Liver (tissue), 9 donors: ENCODE results near the gene LAMB4. TPM values are rescaled to one million over a fixed set of nuclear protein-coding genes. Genes with fewer than 3 reads are reported as not detected.

Source experiments
- DNase-seq: peaks from one replicate; pipeline ENCODE4 v3.0.0-alpha.2; 2017; ENCODE audit warnings: low spot score
- H3K27ac ChIP-seq, 2 donors: one replicate each; pipeline ENCODE4 v1.7.0; 2013; ENCODE audit warnings: inconsistent platforms in 2 of 2, low read length in 2 of 2, control low read depth in 1 of 2, low read depth in 1 of 2, mild to moderate bottlenecking in 1 of 2
- H3K27me3 ChIP-seq, 4 donors: one replicate each; pipeline versions ENCODE4 v1.6.1 to v1.7.0; 2013; ENCODE audit warnings: low read length in 3 of 4, inconsistent platforms in 1 of 4, mild to moderate bottlenecking in 1 of 4, moderate library complexity in 1 of 4; ENCODE audit not compliant: control insufficient read depth in 4 of 4, insufficient read depth in 4 of 4
- H3K36me3 ChIP-seq, 4 donors: one replicate each; pipeline versions ENCODE4 v1.6.1 to v1.7.0; 2013; ENCODE audit warnings: low read length in 3 of 4, mild to moderate bottlenecking in 3 of 4, low read depth in 1 of 4, moderate library complexity in 1 of 4; ENCODE audit not compliant: control insufficient read depth in 4 of 4, insufficient read depth in 3 of 4
- H3K4me1 ChIP-seq, 4 donors: one replicate each; pipeline versions ENCODE4 v1.6.1 to v1.7.0; 2013; ENCODE audit warnings: low read length in 3 of 4, mild to moderate bottlenecking in 3 of 4, moderate library complexity in 1 of 4; ENCODE audit not compliant: control insufficient read depth in 4 of 4, insufficient read depth in 4 of 4
- H3K4me3 ChIP-seq, 3 donors: one replicate each; pipeline versions ENCODE4 v1.6.1 to v1.7.0; 2013; ENCODE audit warnings: low read length in 3 of 3, control low read depth in 1 of 3, low read depth in 1 of 3, mild to moderate bottlenecking in 1 of 3
- H3K9ac ChIP-seq, 2 donors: one replicate each; pipeline ENCODE4 v1.7.0; 2013; ENCODE audit warnings: low read length in 2 of 2, mild to moderate bottlenecking in 2 of 2, moderate library complexity in 2 of 2, control low read depth in 1 of 2, low read depth in 1 of 2
- H3K9me3 ChIP-seq, 4 donors: one replicate each; pipeline versions ENCODE4 v1.6.1 to v1.7.0; 2013; ENCODE audit warnings: low read length in 3 of 4; ENCODE audit not compliant: control insufficient read depth in 4 of 4
- ATF3 ChIP-seq: IDR thresholded peaks from 2 replicates; pipeline ENCODE4 v1.6.1; 2016; ENCODE audit warnings: antibody characterized with exemption
- EGR1 ChIP-seq, 2 donors: IDR thresholded peaks; 2 replicates each; pipeline ENCODE4 v1.6.1; 2016 to 2018; ENCODE audit warnings: antibody characterized with exemption in 2 of 2, low read depth in 2 of 2
- FOXA1 ChIP-seq: IDR thresholded peaks from 2 replicates; pipeline ENCODE4 v1.6.1; 2016; ENCODE audit warnings: antibody characterized with exemption
- FOXA2 ChIP-seq: IDR thresholded peaks from 2 replicates; pipeline ENCODE4 v1.6.1; 2016; ENCODE audit warnings: antibody characterized with exemption
- HNF4A ChIP-seq, 2 donors: conservative IDR thresholded peaks; 2 replicates each; pipeline ENCODE4 v1.6.1; 2016; ENCODE audit warnings: antibody characterized with exemption in 2 of 2, mild to moderate bottlenecking in 2 of 2
- HNF4G ChIP-seq: IDR thresholded peaks from 2 replicates; pipeline ENCODE4 v1.6.1; 2016; ENCODE audit warnings: antibody characterized with exemption
- JUND ChIP-seq, 2 donors: IDR thresholded peaks; 2 replicates each; pipeline ENCODE4 v1.6.1; 2016; ENCODE audit warnings: antibody characterized with exemption in 2 of 2
- RAD21 ChIP-seq, 2 donors: IDR thresholded peaks; 2 replicates each; pipeline ENCODE4 v1.6.1; 2016; ENCODE audit warnings: antibody characterized with exemption in 2 of 2, mild to moderate bottlenecking in 2 of 2
- REST ChIP-seq: IDR thresholded peaks from 2 replicates; pipeline ENCODE4 v1.6.1; 2016; ENCODE audit warnings: antibody characterized with exemption, mild to moderate bottlenecking
- RXRA ChIP-seq, 2 donors: IDR thresholded peaks; 2 replicates each; pipeline ENCODE4 v1.6.1; 2017 to 2018; ENCODE audit warnings: antibody characterized with exemption in 2 of 2, mild to moderate bottlenecking in 1 of 2
- SP1 ChIP-seq: IDR thresholded peaks from 2 replicates; pipeline ENCODE4 v1.6.1; 2018; ENCODE audit warnings: antibody characterized with exemption, mild to moderate bottlenecking
- TAF1 ChIP-seq: conservative IDR thresholded peaks from 2 replicates; pipeline ENCODE4 v1.6.1; 2016; ENCODE audit warnings: antibody characterized with exemption, mild to moderate bottlenecking
- YY1 ChIP-seq: IDR thresholded peaks from 2 replicates; pipeline ENCODE4 v1.6.1; 2016; ENCODE audit warnings: antibody characterized with exemption, mild to moderate bottlenecking
- ZBTB33 ChIP-seq: IDR thresholded peaks from 2 replicates; pipeline ENCODE4 v1.6.1; 2016; ENCODE audit warnings: antibody characterized with exemption
- WGBS: extraction: QIAGEN DNeasy Blood & Tissue Kit; methylation state at CpG from one replicate; pipeline ENCODE4 v1.1.7; 2013; 5-methylcytosine and 5-hydroxymethylcytosine counted together
- polyA plus RNA-seq, 2 donors: library from polyadenylated mRNA; stranded (reverse) in 1 of 2; unstranded in 1 of 2; fragments of 200-250 nt in 1 of 2; fragments of >200 nt in 1 of 2; fragmentation: Nextera tagmentation in 1 of 2; extraction: Ambion mirVana in 1 of 2; gene quantifications; one replicate each; pipeline versions ENCODE4 v1.2.1 to v1.2.3, GENCODE V29; 2013 to 2015
- total RNA-seq, 2 donors: library from RNA; depleted of rRNA; stranded (reverse); fragments of >200 nt; gene quantifications; one replicate each; pipeline ENCODE4 v1.2.3, GENCODE V29; 2014
- donor health status: healthy.
- donor health status: healthy.
- donor health status: healthy.
- donor health status: healthy.
- donor health status: healthy.

LAMB4 gene
- total and polyA plus RNA-seq, 4 donors = under 0.01 to 0.03 TPM; not detected in 2

GRCh38 chr7:108136191-108136688, 6.1 kb upstream of the LAMB4 start:
- H3K27ac ChIP-seq = no peak overlapping the region
- WGBS = 84% methylated on average over 4 of the region's 4 CpGs
- no peaks in the 10 kb centered on the region for H3K4me1 ChIP-seq
- no peak overlapping the region for H3K4me3 ChIP-seq
- H3K9ac ChIP-seq = no peak overlapping the region
- DNase-seq = no peak
- no peaks in the 10 kb centered on the region for H3K36me3 ChIP-seq
- H3K27me3 ChIP-seq = no peaks in the 10 kb centered on the region
- H3K9me3 ChIP-seq = no peaks in the 10 kb centered on the region
- no peak for TF ChIP-seq RAD21 (IDR thresholded peaks at IDR 0.05)
- TF ChIP-seq REST = no peak
- TF ChIP-seq FOXA1 = no peak
- no peak for TF ChIP-seq JUND (IDR thresholded peaks at IDR 0.05)
- no peak for TF ChIP-seq EGR1 (IDR thresholded peaks at IDR 0.05; ENCODE audit: low read depth in 2 of 2)
- no peak for TF ChIP-seq TAF1
- TF ChIP-seq HNF4A (conservative IDR thresholded peaks at IDR 0.05) = no peak
- TF ChIP-seq YY1 = no peak
- no peak for TF ChIP-seq RXRA (IDR thresholded peaks at IDR 0.05)
- TF ChIP-seq HNF4G = no peak
- no peak for TF ChIP-seq FOXA2
- no peak for TF ChIP-seq ATF3

GRCh38 chr7:108135446-108136190, 5.5 kb upstream of the LAMB4 start:
- WGBS = 84% methylated on average over 7 of the region's 7 CpGs
- no peak overlapping the region for H3K27ac ChIP-seq
- no peak for TF ChIP-seq EGR1 (IDR thresholded peaks at IDR 0.05; ENCODE audit: low read depth in 2 of 2)
- no peak for TF ChIP-seq YY1
- TF ChIP-seq RXRA (IDR thresholded peaks at IDR 0.05) = no peak
- no peak for TF ChIP-seq ZBTB33
- TF ChIP-seq SP1 = no peak

More at GRCh38 chr7:108135446-108136190, 5.5 kb upstream of the LAMB4 start:
- Histone ChIP-seq H3K4me3 (no peak overlapping the region), H3K9me3 (no peaks in the 10 kb centered on the region), H3K36me3 (no peaks in the 10 kb centered on the region), H3K4me1 (no peaks in the 10 kb centered on the region), H3K9ac (no peak overlapping the region), H3K27me3 (no peaks in the 10 kb centered on the region)
- no peak for DNase-seq
